Type B pancreatic cell (in vitro differentiated cells): ENCODE data around the gene ZNF148. TPM values are rescaled to one million over a fixed set of nuclear protein-coding genes. Genes with fewer than 3 reads are reported as not detected.

Experiments used
- DNase-seq: peaks from one replicate; pipeline ENCODE4 v3.0.0; 2021; ENCODE audit warnings: mixed read lengths; ENCODE audit not compliant: unreplicated experiment; ENCODE audit errors: extremely low spot score
- H3K27ac Mint-ChIP-seq: 2 replicates; pipeline ENCODE4 v1.8.0; 2021; ENCODE audit warnings: mild to moderate bottlenecking, mixed read lengths
- H3K27me3 Mint-ChIP-seq: 2 replicates; pipeline ENCODE4 v1.8.0; 2021; ENCODE audit warnings: mixed read lengths
- H3K36me3 Mint-ChIP-seq: 2 replicates; pipeline ENCODE4 v1.8.0; 2021; ENCODE audit warnings: mixed read lengths
- H3K4me1 Mint-ChIP-seq: one replicate; pipeline ENCODE4 v1.8.0; 2021; ENCODE audit warnings: mixed read lengths; ENCODE audit not compliant: unreplicated experiment
- H3K4me3 Mint-ChIP-seq: 2 replicates; pipeline ENCODE4 v1.8.0; 2021; ENCODE audit warnings: mild to moderate bottlenecking, mixed read lengths
- H3K9me3 Mint-ChIP-seq: 2 replicates; pipeline ENCODE4 v1.8.0; 2021; ENCODE audit warnings: mixed read lengths
- total RNA-seq: library from RNA; stranded (reverse); gene quantifications from 2 replicates; pipeline ENCODE4 v1.2.1, GENCODE V29; 2021; ENCODE audit warnings: low replicate concordance
- TF ChIP-seq, protein P1 (sequence below): fragments of 200-600 bp; sonication (generic); conservative IDR thresholded peaks from 2 replicates; pipeline ENCODE4 v1.5.0; 2021; ENCODE audit warnings: antibody characterized with exemption, mild to moderate bottlenecking

The ZNF148 gene
- total RNA-seq, 1 donor from 2014 or later, result 46.4 TPM

DNA sequence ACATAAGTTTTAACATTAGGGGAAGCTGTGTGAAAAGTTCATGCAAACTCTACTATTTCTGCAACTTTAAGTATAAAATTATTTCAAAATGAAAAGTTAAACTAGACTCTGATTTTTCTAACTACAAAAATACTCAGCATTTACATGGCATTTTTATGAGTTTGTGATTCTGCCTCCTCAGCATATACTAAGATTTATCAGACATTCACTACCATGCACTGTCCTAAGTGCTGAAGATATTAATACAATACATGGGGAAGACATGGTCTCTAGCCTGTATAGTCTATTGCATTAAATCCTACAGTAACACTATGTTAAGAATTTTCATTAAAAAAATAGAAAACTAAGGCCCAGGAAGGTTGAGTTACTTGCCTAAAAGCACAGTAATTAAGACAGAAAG is 80.7 kb downstream of the ZNF148 start:
- Mint-ChIP-seq H3K36me3 (peaks cover 19% of the 10 kb centered on the region), H3K9me3 (no peaks in the 10 kb centered on the region), H3K27ac (no peak overlapping the region), H3K27me3 (no peaks in the 10 kb centered on the region), H3K4me1 (no peaks in the 10 kb centered on the region), H3K4me3 (no peak overlapping the region)
- TF ChIP-seq, protein P1, sequence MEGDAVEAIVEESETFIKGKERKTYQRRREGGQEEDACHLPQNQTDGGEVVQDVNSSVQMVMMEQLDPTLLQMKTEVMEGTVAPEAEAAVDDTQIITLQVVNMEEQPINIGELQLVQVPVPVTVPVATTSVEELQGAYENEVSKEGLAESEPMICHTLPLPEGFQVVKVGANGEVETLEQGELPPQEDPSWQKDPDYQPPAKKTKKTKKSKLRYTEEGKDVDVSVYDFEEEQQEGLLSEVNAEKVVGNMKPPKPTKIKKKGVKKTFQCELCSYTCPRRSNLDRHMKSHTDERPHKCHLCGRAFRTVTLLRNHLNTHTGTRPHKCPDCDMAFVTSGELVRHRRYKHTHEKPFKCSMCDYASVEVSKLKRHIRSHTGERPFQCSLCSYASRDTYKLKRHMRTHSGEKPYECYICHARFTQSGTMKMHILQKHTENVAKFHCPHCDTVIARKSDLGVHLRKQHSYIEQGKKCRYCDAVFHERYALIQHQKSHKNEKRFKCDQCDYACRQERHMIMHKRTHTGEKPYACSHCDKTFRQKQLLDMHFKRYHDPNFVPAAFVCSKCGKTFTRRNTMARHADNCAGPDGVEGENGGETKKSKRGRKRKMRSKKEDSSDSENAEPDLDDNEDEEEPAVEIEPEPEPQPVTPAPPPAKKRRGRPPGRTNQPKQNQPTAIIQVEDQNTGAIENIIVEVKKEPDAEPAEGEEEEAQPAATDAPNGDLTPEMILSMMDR, result no peak
- DNase-seq, result no peak

DNA sequence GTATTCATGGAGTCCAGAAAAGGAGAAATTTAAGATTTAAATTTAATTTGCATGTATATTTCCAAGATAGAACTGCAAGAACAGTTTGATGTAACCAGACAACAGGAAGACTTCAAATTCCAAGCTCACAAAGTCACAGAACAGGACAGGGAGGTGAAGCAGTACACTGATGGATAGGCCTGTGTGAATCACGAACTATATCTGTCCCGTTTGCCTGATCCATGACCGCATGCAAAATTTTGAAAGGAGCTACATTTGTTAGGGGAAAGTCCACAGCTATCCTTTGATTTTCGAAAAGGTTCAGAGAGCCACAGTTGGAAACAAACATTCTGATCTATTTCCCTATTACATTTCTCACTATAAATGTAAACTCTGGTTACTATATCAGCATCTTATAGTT is 83.1 kb downstream of the ZNF148 start:
- no peaks in the 10 kb centered on the region for H3K27me3 Mint-ChIP-seq
- TF ChIP-seq, protein P1, result no peak
- no peak for DNase-seq
- H3K36me3 Mint-ChIP-seq, result peaks cover 34% of the 10 kb centered on the region
- H3K4me1 Mint-ChIP-seq, result no peaks in the 10 kb centered on the region
- no peaks in the 10 kb centered on the region for H3K9me3 Mint-ChIP-seq
- no peak overlapping the region for H3K4me3 Mint-ChIP-seq
- no peak overlapping the region for H3K27ac Mint-ChIP-seq

DNA sequence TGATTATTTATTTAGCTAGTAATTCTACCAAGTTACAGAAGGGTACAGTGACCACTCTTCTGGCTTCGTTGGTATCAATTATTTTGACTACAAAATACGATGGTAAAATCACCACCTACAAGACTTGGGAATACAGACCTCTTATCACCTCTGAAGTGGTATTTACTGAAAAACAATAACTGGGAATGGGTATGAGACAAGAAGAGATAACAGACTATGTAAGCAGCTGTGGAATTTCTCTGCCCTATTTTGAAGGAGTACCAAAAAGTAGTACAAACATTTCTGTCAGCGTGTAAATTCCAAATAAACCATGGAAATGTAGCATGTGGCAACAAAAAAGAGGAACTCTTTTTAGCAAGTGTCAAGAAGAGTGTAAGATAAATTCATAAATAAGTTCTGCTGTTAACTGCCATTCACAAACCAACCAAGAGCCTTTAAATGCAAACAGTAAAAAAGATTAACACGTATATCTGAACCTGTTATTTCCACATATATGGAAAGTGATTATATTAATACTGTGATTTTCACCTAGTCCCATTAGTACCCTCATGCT is 85.6 kb downstream of the ZNF148 start:
- Mint-ChIP-seq H3K9me3 (no peaks in the 10 kb centered on the region), H3K4me1 (no peaks in the 10 kb centered on the region), H3K36me3 (peaks cover 43% of the 10 kb centered on the region), H3K27ac (no peak overlapping the region), H3K4me3 (no peak overlapping the region), H3K27me3 (no peaks in the 10 kb centered on the region)
- DNase-seq, result no peak
- TF ChIP-seq, protein P1, result no peak

DNA sequence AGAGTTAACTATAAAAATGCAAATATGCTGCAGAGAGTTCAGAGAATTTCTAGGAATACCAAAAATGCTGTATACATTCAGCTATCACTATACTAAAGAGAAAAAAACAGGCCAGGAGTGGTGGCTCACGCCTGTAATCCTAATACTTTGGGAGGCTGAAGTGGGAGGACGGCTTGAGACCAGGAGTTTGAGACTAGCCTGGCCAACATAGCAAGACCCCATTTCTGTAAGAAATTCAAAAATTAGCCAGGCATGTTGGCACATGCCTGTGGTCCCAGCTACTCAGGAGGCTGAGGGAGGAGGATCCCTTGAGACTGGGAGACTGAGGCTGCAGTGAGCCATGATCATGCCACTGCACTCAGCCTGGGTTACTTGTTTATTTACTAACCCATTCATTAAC is 87.9 kb downstream of the ZNF148 start:
- Mint-ChIP-seq H3K36me3 (peaks cover 31% of the 10 kb centered on the region), H3K9me3 (no peaks in the 10 kb centered on the region), H3K4me1 (peaks cover 13% of the 10 kb centered on the region), H3K27ac (no peak overlapping the region), H3K4me3 (no peak overlapping the region), H3K27me3 (no peaks in the 10 kb centered on the region)
- TF ChIP-seq, protein P1, result no peak
- DNase-seq, result no peak

DNA sequence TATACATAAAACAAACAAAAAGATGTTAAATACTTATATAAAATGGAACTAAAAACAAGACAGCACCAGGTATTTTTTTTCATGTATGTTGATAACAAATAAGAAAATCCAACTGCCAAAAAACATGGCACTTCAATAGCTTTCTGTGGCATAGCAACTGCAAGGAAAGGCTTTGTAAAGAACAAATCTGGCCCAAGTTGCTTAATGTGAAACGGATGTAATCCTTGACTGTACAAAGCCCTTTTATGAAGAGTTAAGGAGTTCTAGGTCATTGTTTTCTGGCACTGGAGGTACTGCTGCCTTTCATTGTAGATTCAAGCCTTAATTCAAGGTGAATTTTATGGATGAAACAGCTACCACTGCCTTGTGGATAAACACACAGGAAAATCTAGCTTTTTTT is 93.7 kb downstream of the ZNF148 start:
- H3K9me3 Mint-ChIP-seq, result no peaks in the 10 kb centered on the region
- TF ChIP-seq, protein P1, result no peak
- no peak overlapping the region for H3K4me3 Mint-ChIP-seq
- peaks cover 15% of the 10 kb centered on the region for H3K4me1 Mint-ChIP-seq
- peaks cover 25% of the 10 kb centered on the region for H3K36me3 Mint-ChIP-seq
- DNase-seq, result no peak
- H3K27me3 Mint-ChIP-seq, result no peaks in the 10 kb centered on the region
- no peak overlapping the region for H3K27ac Mint-ChIP-seq
